ENCODE data around the gene ST6GALNAC2. TPM values are rescaled to one million over a fixed set of nuclear protein-coding genes. Genes with fewer than 3 reads are reported as not detected.

ST6GALNAC2 gene
- total RNA-seq, 1 donor from 2014 or later = 13.6 TPM

DNA sequence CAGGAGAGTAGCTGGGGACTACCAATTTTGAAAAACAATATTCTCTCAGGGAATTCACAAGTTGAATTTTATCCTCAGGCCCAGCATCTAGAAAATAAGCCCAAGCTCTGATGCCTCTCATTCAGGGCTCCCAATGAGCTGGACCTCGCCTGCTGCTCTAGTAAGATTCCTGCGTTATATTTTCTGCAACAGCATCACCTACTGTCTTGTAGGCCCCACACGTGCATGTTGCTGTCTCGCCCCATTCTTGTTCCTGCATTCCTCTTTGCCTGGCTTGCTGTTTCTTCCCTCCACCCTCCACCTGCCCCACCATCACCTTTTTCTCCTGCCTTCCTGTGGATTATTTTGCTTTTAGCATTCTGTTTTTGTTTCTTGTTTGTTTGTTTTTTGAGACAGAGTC lies 8.3 kb upstream of the ST6GALNAC2 start:
- no peak for TF ChIP-seq CTCF (IDR thresholded peaks at IDR 0.05; ENCODE audit: insufficient read depth, low read length, poor library complexity, severe bottlenecking)
- no peaks in the 10 kb centered on the region for H3K36me3 ChIP-seq (ENCODE audit: control insufficient read depth, insufficient read depth, low read length)
- H3K27me3 ChIP-seq (ENCODE audit: control insufficient read depth, insufficient read depth, low read length) = no peaks in the 10 kb centered on the region
- no peak overlapping the region for H3K4me3 ChIP-seq (ENCODE audit: low read depth, low read length)
- DNase-seq (ENCODE audit: low read depth) = no peak

DNA sequence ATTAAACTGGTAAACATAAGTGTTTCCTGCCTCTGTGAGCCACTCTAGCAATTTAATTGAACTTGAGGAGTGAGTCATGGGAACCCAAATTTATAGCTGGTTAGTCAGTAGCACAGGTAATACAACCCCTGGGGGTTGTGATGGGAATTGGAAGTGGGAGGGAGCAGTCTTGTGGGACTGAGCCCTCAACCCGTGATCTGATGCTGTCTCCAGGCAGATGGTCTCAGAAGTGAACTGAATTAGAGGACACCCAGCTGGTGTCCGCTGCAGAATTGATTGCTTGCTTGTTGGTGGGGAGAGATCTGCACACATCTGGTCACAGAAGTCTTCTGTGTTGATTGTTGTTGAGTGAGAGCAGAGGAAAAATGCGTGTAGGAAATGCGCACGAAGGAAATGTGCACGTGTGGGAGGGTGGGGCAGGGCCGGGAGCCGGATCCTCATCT lies 7.7 kb upstream of the ST6GALNAC2 start:
- no peaks in the 10 kb centered on the region for H3K36me3 ChIP-seq (ENCODE audit: control insufficient read depth, insufficient read depth, low read length)
- H3K27me3 ChIP-seq (ENCODE audit: control insufficient read depth, insufficient read depth, low read length) = no peaks in the 10 kb centered on the region
- H3K4me3 ChIP-seq (ENCODE audit: low read depth, low read length) = no peak overlapping the region
- TF ChIP-seq CTCF (IDR thresholded peaks at IDR 0.05; ENCODE audit: insufficient read depth, low read length, poor library complexity, severe bottlenecking) = no peak
- peak; percentile 25 for DNase-seq (ENCODE audit: low read depth)

DNA sequence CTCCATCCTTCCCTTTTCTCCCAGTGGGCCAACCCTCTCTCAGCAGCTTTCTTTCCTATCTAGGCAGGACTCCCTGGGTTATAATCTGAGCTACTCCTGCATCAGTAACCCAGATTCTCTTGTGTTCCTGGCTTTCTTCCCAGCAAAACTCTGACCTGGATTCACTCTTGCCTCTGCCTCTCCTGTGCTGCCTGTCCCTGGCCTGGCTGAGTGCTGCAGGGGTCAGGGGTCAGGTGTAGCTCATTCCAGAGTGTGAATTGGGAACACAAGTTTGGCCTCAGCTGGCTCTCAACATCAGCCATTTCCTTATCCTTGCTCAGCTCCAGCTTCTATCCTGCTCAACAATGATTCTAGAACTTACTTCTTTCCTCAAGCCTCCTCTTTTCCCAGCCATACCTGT lies 2.5 kb upstream of the ST6GALNAC2 start:
- Histone ChIP-seq H3K27me3 (ENCODE audit: control insufficient read depth, insufficient read depth, low read length) (peaks cover 14% of the 10 kb centered on the region), H3K4me3 (ENCODE audit: low read depth, low read length) (no peak overlapping the region), H3K36me3 (ENCODE audit: control insufficient read depth, insufficient read depth, low read length) (no peaks in the 10 kb centered on the region)
- no peak for DNase-seq (ENCODE audit: low read depth)
- no peak for TF ChIP-seq CTCF (IDR thresholded peaks at IDR 0.05; ENCODE audit: insufficient read depth, low read length, poor library complexity, severe bottlenecking)

- DNase-seq (ENCODE audit: low read depth) = no peak
- H3K27me3 ChIP-seq (ENCODE audit: control insufficient read depth, insufficient read depth, low read length) = peaks cover 14% of the 10 kb centered on the region
- no peaks in the 10 kb centered on the region for H3K36me3 ChIP-seq (ENCODE audit: control insufficient read depth, insufficient read depth, low read length)
- no peak for TF ChIP-seq CTCF (IDR thresholded peaks at IDR 0.05; ENCODE audit: insufficient read depth, low read length, poor library complexity, severe bottlenecking)
- H3K4me3 ChIP-seq (ENCODE audit: low read depth, low read length) = no peak overlapping the region
These were observed 1.3 kb upstream of the ST6GALNAC2 start for GRCh38 chr17:76586741-76587487.

- H3K4me3 ChIP-seq (ENCODE audit: low read depth, low read length) = peak overlapping the region; percentile 51
- H3K27me3 ChIP-seq (ENCODE audit: control insufficient read depth, insufficient read depth, low read length) = peaks cover 14% of the 10 kb centered on the region
- DNase-seq (ENCODE audit: low read depth) = no peak
- H3K36me3 ChIP-seq (ENCODE audit: control insufficient read depth, insufficient read depth, low read length) = no peaks in the 10 kb centered on the region
- TF ChIP-seq CTCF (IDR thresholded peaks at IDR 0.05; ENCODE audit: insufficient read depth, low read length, poor library complexity, severe bottlenecking) = no peak
These were observed 519 bp downstream of the ST6GALNAC2 start for GRCh38 chr17:76585033-76585648.

Measured in kidney epithelial cell (primary cell).